Heart left ventricle (tissue), 16 donors: ENCODE data around the gene TUBB2A. TPM values are rescaled to one million over a fixed set of nuclear protein-coding genes. Genes with fewer than 3 reads are reported as not detected.
"Not testable (repeated sequence)": the region's sequence is repeated elsewhere in the genome, so short reads cannot be mapped to it uniquely, and the experiment has no call there.

Experiments used
- ATAC-seq, 4 donors: fragments of 200-7000 bp; cut with Tn5 transposase; one replicate each; pipeline ENCODE4 v1.9.1; 2020 to 2022; ENCODE audit warnings: moderate library complexity in 4 of 4, mild to moderate bottlenecking in 3 of 4, moderate number of reproducible peaks in 1 of 4
- DNase-seq, 5 donors: peaks; one replicate each; pipeline ENCODE4 v3.0.0-alpha.2; 2020
- H3K27ac ChIP-seq, 12 donors: fragments of 200-600 bp; sonication (generic) in 4 of 12; one replicate each; pipeline versions ENCODE4 v1.5.0 to v1.8.0; 2016 to 2022; ENCODE audit warnings: mild to moderate bottlenecking in 2 of 12
- H3K27me3 ChIP-seq, 9 donors: fragments of 200-600 bp; sonication (generic) in 2 of 9; one replicate each; pipeline versions ENCODE4 v1.5.1 to v1.8.0; 2016 to 2022; ENCODE audit warnings: mild to moderate bottlenecking in 3 of 9
- H3K36me3 ChIP-seq, 9 donors: fragments of 200-600 bp; sonication (generic) in 2 of 9; one replicate each; pipeline versions ENCODE4 v1.5.0 to v1.8.0; 2018 to 2022; ENCODE audit warnings: mild to moderate bottlenecking in 2 of 9
- H3K4me1 ChIP-seq, 12 donors: fragments of 200-600 bp; sonication (generic) in 4 of 12; one replicate each; pipeline versions ENCODE4 v1.5.0 to v1.8.0; 2016 to 2022; ENCODE audit warnings: mild to moderate bottlenecking in 3 of 12
- H3K4me3 ChIP-seq, 12 donors: fragments of 200-600 bp; sonication (generic) in 4 of 12; one replicate each; pipeline versions ENCODE4 v1.5.0 to v1.8.0; 2017 to 2022; ENCODE audit warnings: mild to moderate bottlenecking in 9 of 12, moderate library complexity in 4 of 12
- H3K9me3 ChIP-seq, 12 donors: fragments of 200-600 bp; sonication (generic) in 4 of 12; one replicate each; pipeline versions ENCODE4 v1.5.0 to v1.8.0; 2016 to 2022; ENCODE audit warnings: mild to moderate bottlenecking in 1 of 12
- POLR2A ChIP-seq, 2 donors: fragments of 450-650 bp; IDR thresholded peaks; one replicate each; pipeline ENCODE4 v1.6.1; 2017; ENCODE audit warnings: antibody characterized with exemption in 2 of 2, mild to moderate bottlenecking in 2 of 2, moderate library complexity in 2 of 2
- WGBS, 4 donors: extraction: QIAGEN DNeasy Blood & Tissue Kit in 2 of 4; methylation state at CpG; one replicate each; pipeline versions ENCODE4 v1.1.5 to v1.1.7; 2013 to 2018; 5-methylcytosine and 5-hydroxymethylcytosine counted together
- intact Hi-C, 10 donors: fragments of 100-400 bp; cut with DNase I; formaldehyde crosslinking; loops; one replicate each; pipeline versions ENCODE4 v1.11.1 to v1.14.2; 2022
- polyA plus RNA-seq, 2 donors: library from polyadenylated mRNA; stranded (reverse); fragments of 200-250 nt; gene quantifications; one replicate each; pipeline ENCODE4 v1.2.3, GENCODE V29; 2013
- total RNA-seq, 9 donors: library from RNA; depleted of rRNA in 2 of 9; stranded (reverse); fragments of >200 nt in 2 of 9; fragmentation: NEBNext Ultra II Directional in 3 of 9; extraction: Animal tissue kit (Norgen Biotek cat#: 25700) in 3 of 9; gene quantifications; one replicate each; pipeline versions ENCODE4 v1.1.0 to v1.2.4, GENCODE V29; 2016 to 2023
- TF ChIP-seq, protein P1 (sequence below), 12 donors: fragments of 200-600 bp; sonication (generic) in 4 of 12; IDR thresholded peaks; one replicate each; pipeline versions ENCODE4 v1.5.0 to v1.8.0; 2018 to 2022; ENCODE audit warnings: antibody characterized with exemption in 12 of 12, mild to moderate bottlenecking in 5 of 12
- donor health status: ischemic (EF 13 %, LVEDD 7.1; RV severe dilation, severe dysfunction).
- donor health status: healthy with polysubstance abuse.
- donor health status: DM: no; HTN: yes; CAD: no.
- donor health status: DM: no; HTN: no; CAD: no.
- donor health status: ischemic (EF 25% LVEDD 6.9; RV normal size, moderate dysfunction).
- donor health status: ischemic (EF 25% LVEDD 5.7; RV mildly dilated, moderate dysfunction).
- donor health status: healthy.
- donor health status: DM: yes; HTN: yes; CAD: no.
- donor health status: ischemic (EF 35%, LVEDD 5.7; RV mildly dilated, moderate dysfunction).
- donor health status: nonischemic (EF 11% LVEDD 7.7; RV severe dilation, severe dysfunction).
- donor health status: DM: yes; HTN: yes; CAD: no.
- donor health status: PGD.
- donor health status: ischemic (EF 29% LVEDD 5.4; RV normal size, mild dysfunction).
- donor health status: nonischemic (EF 23%, LVEDD 6.1; RV moderate dilation, normal function).

TUBB2A gene
- total and polyA plus RNA-seq, 11 donors, result 12.7 to 61.7 (median 26.0) TPM

DNA sequence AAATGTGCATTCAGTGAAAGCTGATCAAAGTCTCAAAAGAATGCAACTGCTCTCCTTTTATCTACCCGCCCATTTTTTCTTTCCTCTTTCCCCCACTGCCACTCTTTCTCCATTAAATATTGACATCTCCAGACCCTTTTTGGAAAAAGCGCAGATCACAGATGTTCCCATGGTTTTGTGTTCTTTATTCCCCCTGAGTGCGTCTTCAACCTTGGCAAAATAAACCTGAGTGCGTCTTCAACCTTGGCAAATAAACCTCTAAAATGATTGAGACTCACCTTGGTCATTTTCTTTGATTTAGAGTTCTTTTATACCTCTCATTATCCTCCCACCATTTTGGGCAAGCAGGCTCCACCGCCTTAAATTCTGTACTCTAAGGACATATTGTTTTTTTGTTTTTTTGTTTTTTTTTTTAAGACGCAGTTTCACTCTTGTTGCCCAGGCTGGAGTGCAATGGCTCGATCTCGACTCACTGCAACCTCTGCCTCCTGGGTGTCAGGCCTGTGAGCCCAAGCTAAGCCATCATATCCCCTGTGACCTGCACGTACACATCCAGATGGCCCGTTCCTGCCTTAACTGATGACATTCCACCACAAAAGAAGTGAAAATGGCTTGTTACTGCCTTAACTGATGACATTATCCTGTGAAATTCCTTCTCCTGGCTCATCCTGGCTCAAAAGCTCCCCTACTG is 9.3 kb upstream of the TUBB2A start:
- H3K9me3 ChIP-seq, H3K4me3 ChIP-seq, DNase-seq, ATAC-seq, H3K27me3 ChIP-seq, H3K36me3 ChIP-seq: not testable (repeated sequence)
- Histone ChIP-seq H3K27ac (peak overlapping the region in 4 of 12 donors; percentile 10 to 82 (median 44)), H3K4me1 (peaks cover 0 to 30% (median 8%) of the 10 kb centered on the region in 12 donors)
- WGBS, 4 donors, result 88 to 93% (median 91%) methylated on average over 10 of the region's 10 CpGs
- intact Hi-C loops, result loop anchor here in 3 of 10 donors (10.0 kb wide), 1 partner anchor 88 kb away; the partner anchor contains the start of gene PSMG4 (in 3 of the 3)

DNA sequence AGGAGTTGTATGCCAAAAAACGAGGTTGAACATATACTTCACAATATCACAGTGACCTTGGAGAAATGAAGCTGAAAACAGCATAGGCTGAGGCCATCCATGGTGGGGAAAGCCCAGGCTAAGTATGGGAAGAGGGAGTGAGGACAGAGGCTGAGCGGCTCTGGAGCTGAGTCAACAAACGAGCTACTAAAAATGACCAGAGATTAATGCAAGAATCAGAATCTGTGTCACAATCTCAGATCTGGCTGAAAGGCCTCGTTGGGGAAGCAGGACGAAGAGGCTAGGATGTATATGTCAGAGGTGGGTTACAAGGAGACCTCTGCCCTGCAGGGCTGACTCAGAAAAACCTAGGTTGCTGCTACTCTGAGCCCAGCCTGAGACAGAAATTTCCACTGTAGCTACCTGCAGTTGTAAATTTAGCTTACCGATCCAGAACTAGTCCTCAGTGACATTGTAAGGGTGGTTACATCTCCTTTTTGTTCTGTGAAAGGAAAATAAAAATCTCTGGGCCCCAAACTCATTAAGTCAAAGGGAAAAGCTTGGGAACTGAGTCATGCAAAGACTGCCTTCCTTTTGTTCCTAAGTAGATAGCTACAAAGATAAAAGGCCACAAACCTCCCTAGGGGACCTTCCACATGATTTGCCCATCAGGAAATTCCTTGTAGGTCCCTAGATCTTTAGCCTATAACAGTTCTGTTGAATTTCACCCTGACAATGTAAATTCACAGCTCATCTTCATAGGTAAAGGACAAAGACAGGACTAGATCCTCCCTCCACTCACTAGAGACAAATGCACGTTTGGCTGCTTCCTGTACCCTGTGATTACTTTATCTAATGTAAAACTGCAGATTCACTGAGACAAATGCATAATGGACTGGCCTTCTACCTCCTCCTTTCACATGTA is 8.5 kb upstream of the TUBB2A start:
- Histone ChIP-seq H3K4me1 (peaks cover 0 to 30% (median 8%) of the 10 kb centered on the region in 12 donors), H3K4me3 (no peak overlapping the region), H3K27ac (peak overlapping the region in 10 of 12 donors; percentile 11 to 82 (median 62)), H3K9me3 (no peaks in the 10 kb centered on the region), H3K36me3 (no peaks in the 10 kb centered on the region), H3K27me3 (no peaks in the 10 kb centered on the region)
- WGBS, 4 donors, result 50 to 64% (median 58%) methylated on average over 7 of the region's 7 CpGs
- TF ChIP-seq POLR2A (IDR thresholded peaks at IDR 0.05), result no peak
- TF ChIP-seq, protein P1, sequence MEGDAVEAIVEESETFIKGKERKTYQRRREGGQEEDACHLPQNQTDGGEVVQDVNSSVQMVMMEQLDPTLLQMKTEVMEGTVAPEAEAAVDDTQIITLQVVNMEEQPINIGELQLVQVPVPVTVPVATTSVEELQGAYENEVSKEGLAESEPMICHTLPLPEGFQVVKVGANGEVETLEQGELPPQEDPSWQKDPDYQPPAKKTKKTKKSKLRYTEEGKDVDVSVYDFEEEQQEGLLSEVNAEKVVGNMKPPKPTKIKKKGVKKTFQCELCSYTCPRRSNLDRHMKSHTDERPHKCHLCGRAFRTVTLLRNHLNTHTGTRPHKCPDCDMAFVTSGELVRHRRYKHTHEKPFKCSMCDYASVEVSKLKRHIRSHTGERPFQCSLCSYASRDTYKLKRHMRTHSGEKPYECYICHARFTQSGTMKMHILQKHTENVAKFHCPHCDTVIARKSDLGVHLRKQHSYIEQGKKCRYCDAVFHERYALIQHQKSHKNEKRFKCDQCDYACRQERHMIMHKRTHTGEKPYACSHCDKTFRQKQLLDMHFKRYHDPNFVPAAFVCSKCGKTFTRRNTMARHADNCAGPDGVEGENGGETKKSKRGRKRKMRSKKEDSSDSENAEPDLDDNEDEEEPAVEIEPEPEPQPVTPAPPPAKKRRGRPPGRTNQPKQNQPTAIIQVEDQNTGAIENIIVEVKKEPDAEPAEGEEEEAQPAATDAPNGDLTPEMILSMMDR (IDR thresholded peaks at IDR 0.05), result no peak
- ATAC-seq (peak in 1 of 4 donors; percentile 63), DNase-seq (no peak)
- intact Hi-C loops, result loop anchor here in 3 of 10 donors (10.0 kb wide), 1 partner anchor 89 kb away; the partner anchor contains the start of gene PSMG4 (in 3 of the 3)

DNA sequence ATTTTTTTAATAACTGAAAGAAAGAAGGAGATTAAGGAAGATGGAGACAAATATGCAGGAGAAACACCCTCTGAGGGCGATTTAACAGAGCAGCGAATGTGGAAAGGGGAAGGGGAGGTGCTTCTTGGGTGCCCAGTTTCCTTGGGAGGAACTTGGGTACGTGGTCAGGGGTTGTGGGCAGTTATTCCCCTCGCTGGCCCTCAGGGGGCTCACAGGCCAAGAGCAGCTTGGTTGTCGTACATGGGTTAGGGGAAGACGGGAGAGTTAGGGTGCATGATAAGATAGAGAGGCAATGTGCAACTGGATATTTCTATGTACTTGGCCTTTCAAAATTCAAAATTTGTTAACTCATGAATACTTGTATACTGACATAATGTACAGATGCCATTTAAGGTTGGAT is 7.0 kb upstream of the TUBB2A start:
- Histone ChIP-seq H3K27me3 (no peaks in the 10 kb centered on the region), H3K4me1 (peaks cover 0 to 42% (median 8%) of the 10 kb centered on the region in 12 donors), H3K36me3 (no peaks in the 10 kb centered on the region), H3K9me3 (no peaks in the 10 kb centered on the region), H3K27ac (peak overlapping the region in 2 of 12 donors; percentile 63 to 81), H3K4me3 (no peak overlapping the region)
- WGBS, 4 donors, result 93 to 95% (median 93%) methylated on average over 6 of the region's 6 CpGs
- no peak for ATAC-seq
- TF ChIP-seq POLR2A (IDR thresholded peaks at IDR 0.05), result no peak
- TF ChIP-seq, protein P1 (IDR thresholded peaks at IDR 0.05), result no peak
- intact Hi-C loops, result loop anchor here in 5 of 10 donors (5.0 to 10.0 kb wide), 3 partner anchors 37 to 90 kb away; partner anchors contain the start of gene PSMG4 (in 3 of the 5)
- no peak for DNase-seq

DNA sequence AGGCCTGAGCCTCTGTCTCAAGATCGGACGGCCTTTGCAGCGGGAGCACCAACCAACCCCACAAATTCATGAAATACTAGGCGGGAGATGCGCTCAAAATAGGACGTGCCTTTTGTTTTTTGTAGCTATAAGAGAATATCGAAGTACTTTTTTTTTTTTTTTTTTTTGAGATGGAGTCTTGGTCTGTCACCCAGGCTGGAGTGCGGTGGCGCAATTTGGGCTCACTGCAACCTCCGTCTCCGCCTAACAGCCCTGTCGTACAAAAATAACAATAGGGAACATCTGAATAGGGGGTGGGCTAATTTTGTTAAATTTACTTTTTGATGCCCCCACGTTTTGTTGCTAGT is 5.9 kb upstream of the TUBB2A start:
- intact Hi-C loops, result loop anchor here in 6 of 10 donors (2.0 to 10.0 kb wide), 4 partner anchors 36 to 92 kb away; partner anchors contain the start of gene PSMG4 (in 3 of the 6)
- peaks cover 0 to 48% (median 9%) of the 10 kb centered on the region in 12 donors for H3K4me1 ChIP-seq

More for the DNA sequence above, 5.9 kb upstream of the TUBB2A start:
- Histone ChIP-seq H3K4me3 (peak overlapping the region in 10 of 12 donors; percentile 59 to 88 (median 79)), H3K27ac (peak overlapping the region in 11 of 12 donors; percentile 74 to 97 (median 90)), H3K9me3 (no peaks in the 10 kb centered on the region), H3K27me3 (no peaks in the 10 kb centered on the region), H3K36me3 (no peaks in the 10 kb centered on the region)
- 17 to 27% (median 24%) methylated on average over 13 of the region's 13 CpGs for WGBS, 4 donors
- ATAC-seq (no peak), DNase-seq (no peak)
- TF ChIP-seq POLR2A (IDR thresholded peaks at IDR 0.05), result no peak
- TF ChIP-seq, protein P1 (IDR thresholded peaks at IDR 0.05), result no peak
